UCSD-AML1 (cell line): Measurements from ENCODE around the gene C3orf38.
"Not testable (repeated sequence)": the region's sequence is repeated elsewhere in the genome, so short reads cannot be mapped to it uniquely, and the experiment has no call there.

ENCODE experiments used
- DNase-seq: peaks from one replicate; lab custom pipeline; 2025; ENCODE audit not compliant: unreplicated experiment; lab: John Stamatoyannopoulos, UW

The C3orf38 gene

GRCh38 chr3:88151358-88151757, 1.6 kb downstream of the C3orf38 start:
- no peak for DNase-seq

GRCh38 chr3:88152841-88153240, 3.1 kb downstream of the C3orf38 start:
- DNase-seq, result no peak

- DNase-seq, result no peak
These were observed 16.7 kb downstream of the C3orf38 start for GRCh38 chr3:88166419-88166971.

GRCh38 chr3:88167173-88167572, 17.4 kb downstream of the C3orf38 start:
- DNase-seq, result no peak

GRCh38 chr3:88167704-88168103, 17.9 kb downstream of the C3orf38 start:
- DNase-seq, result no peak

GRCh38 chr3:88168171-88168570, 18.4 kb downstream of the C3orf38 start:
- DNase-seq, result no peak

- no peak for DNase-seq
These were observed 30.7 kb downstream of the C3orf38 start for GRCh38 chr3:88180398-88180999.

- DNase-seq, result not testable (repeated sequence)
These were observed 32.6 kb downstream of the C3orf38 start for GRCh38 chr3:88182165-88182918.

- no peak for DNase-seq
These were observed 38.7 kb downstream of the C3orf38 start for GRCh38 chr3:88188436-88188835.

GRCh38 chr3:88189361-88189810, 39.6 kb downstream of the C3orf38 start:
- peak; percentile 4 for DNase-seq

- no peak for DNase-seq
These were observed 42.2 kb downstream of the C3orf38 start for GRCh38 chr3:88191872-88192409.

- DNase-seq, result no peak
These were observed 42.9 kb downstream of the C3orf38 start for GRCh38 chr3:88192631-88193030.

GRCh38 chr3:88195951-88196434, 46.2 kb downstream of the C3orf38 start:
- peak; percentile 8 for DNase-seq

- DNase-seq, result no peak
These were observed 48.4 kb downstream of the C3orf38 start for GRCh38 chr3:88198121-88198520.

GRCh38 chr3:88203642-88204055, 53.9 kb downstream of the C3orf38 start:
- peak; percentile 59 for DNase-seq
